Measurements from ENCODE around the gene TRAPPC13. TPM values are rescaled to one million over a fixed set of nuclear protein-coding genes. Genes with fewer than 3 reads are reported as not detected.

The TRAPPC13 gene
- total RNA-seq, 1 donor from 2014 or later, result 16.3 TPM

- Histone ChIP-seq H3K4me2 (ENCODE audit: low read length) (peak overlapping the region; percentile 89), H3K9ac (ENCODE audit: low read length) (peak overlapping the region; percentile 93), H4K20me1 (ENCODE audit: insufficient read depth, low read length) (peaks cover 20% of the 10 kb centered on the region), H3K9me3 (ENCODE audit: insufficient read depth, low read depth, low read length) (no peaks in the 10 kb centered on the region), H2AFZ (ENCODE audit: low read depth, low read length) (peak overlapping the region; percentile 68), H3K27ac (ENCODE audit: low read depth, low read length) (peak overlapping the region; percentile 89), H3K27me3 (ENCODE audit: insufficient read depth, low read length) (no peaks in the 10 kb centered on the region), H3K79me2 (ENCODE audit: insufficient read depth, low read length) (peaks cover 89% of the 10 kb centered on the region), H3K4me3 (ENCODE audit: insufficient read depth, low read depth, low read length) (peak overlapping the region; percentile 96), H3K36me3 (ENCODE audit: insufficient read depth, low read length) (no peaks in the 10 kb centered on the region), H3K4me1 (ENCODE audit: insufficient read depth, low read length) (peaks cover 6% of the 10 kb centered on the region)
- Mint-ChIP-seq H3K4me1 (ENCODE audit: low read depth, unreplicated experiment) (peaks cover 5% of the 10 kb centered on the region), H3K36me3 (ENCODE audit: low read depth, unreplicated experiment) (peaks cover 5% of the 10 kb centered on the region), H3K4me3 (ENCODE audit: unreplicated experiment) (peak overlapping the region; percentile 97), H3K27me3 (ENCODE audit: low read depth, unreplicated experiment) (no peaks in the 10 kb centered on the region), H3K27ac (ENCODE audit: unreplicated experiment) (no peak overlapping the region), H3K9me3 (ENCODE audit: unreplicated experiment) (no peaks in the 10 kb centered on the region)
- no peak for TF ChIP-seq CTCF (IDR thresholded peaks at IDR 0.05; ENCODE audit: insufficient read depth, low read depth, low read length)
- TF ChIP-seq EZH2 (IDR thresholded peaks at IDR 0.05; ENCODE audit: insufficient read depth, low read length), result no peak
- DNase-seq (ENCODE audit: low read depth), result no peak
- FAIRE-seq, result no peak
These were observed 1.3 kb upstream of the TRAPPC13 start for GRCh38 chr5:65623482-65623881.

- Histone ChIP-seq H3K27ac (ENCODE audit: low read depth, low read length) (peak within 1 kb of the TSS; percentile 89), H3K79me2 (ENCODE audit: insufficient read depth, low read length) (peaks cover 89% of the 10 kb centered on the region), H4K20me1 (ENCODE audit: insufficient read depth, low read length) (peaks cover 19% of the 10 kb centered on the region), H2AFZ (ENCODE audit: low read depth, low read length) (peak within 1 kb of the TSS; percentile 82), H3K9ac (ENCODE audit: low read length) (peak within 1 kb of the TSS; percentile 93), H3K4me2 (ENCODE audit: low read length) (peak within 1 kb of the TSS; percentile 89), H3K4me3 (ENCODE audit: insufficient read depth, low read depth, low read length) (peak within 1 kb of the TSS; percentile 96), H3K27me3 (ENCODE audit: insufficient read depth, low read length) (no peaks in the 10 kb centered on the region), H3K4me1 (ENCODE audit: insufficient read depth, low read length) (peaks cover 6% of the 10 kb centered on the region), H3K9me3 (ENCODE audit: insufficient read depth, low read depth, low read length) (no peaks in the 10 kb centered on the region), H3K36me3 (ENCODE audit: insufficient read depth, low read length) (no peaks in the 10 kb centered on the region)
- Mint-ChIP-seq H3K36me3 (ENCODE audit: low read depth, unreplicated experiment) (peaks cover 5% of the 10 kb centered on the region), H3K27ac (ENCODE audit: unreplicated experiment) (peak within 1 kb of the TSS; percentile 95), H3K9me3 (ENCODE audit: unreplicated experiment) (no peaks in the 10 kb centered on the region), H3K27me3 (ENCODE audit: low read depth, unreplicated experiment) (no peaks in the 10 kb centered on the region), H3K4me3 (ENCODE audit: unreplicated experiment) (peak within 1 kb of the TSS; percentile 97), H3K4me1 (ENCODE audit: low read depth, unreplicated experiment) (peaks cover 5% of the 10 kb centered on the region)
- DNase-seq (ENCODE audit: low read depth), result peak; percentile 84
- TF ChIP-seq CTCF (IDR thresholded peaks at IDR 0.05; ENCODE audit: insufficient read depth, low read depth, low read length), result no peak
- TF ChIP-seq EZH2 (IDR thresholded peaks at IDR 0.05; ENCODE audit: insufficient read depth, low read length), result no peak
- no peak for FAIRE-seq
These were observed 729 bp upstream of the TRAPPC13 start, which contains the start of gene TRIM23 for GRCh38 chr5:65624025-65624570. Gene TRIM23, minus strand, starts transcription at chr5:65624333. Its CDS starts 59 bp downstream, at chr5:65624274.

GRCh38 chr5:65625743-65626142 lies 916 bp downstream of the TRAPPC13 start:
- Histone ChIP-seq H3K27ac (ENCODE audit: low read depth, low read length) (peak overlapping the region; percentile 89), H3K36me3 (ENCODE audit: insufficient read depth, low read length) (peaks cover 9% of the 10 kb centered on the region), H3K9me3 (ENCODE audit: insufficient read depth, low read depth, low read length) (no peaks in the 10 kb centered on the region), H4K20me1 (ENCODE audit: insufficient read depth, low read length) (peaks cover 23% of the 10 kb centered on the region), H3K4me1 (ENCODE audit: insufficient read depth, low read length) (peaks cover 6% of the 10 kb centered on the region), H3K27me3 (ENCODE audit: insufficient read depth, low read length) (no peaks in the 10 kb centered on the region), H3K4me2 (ENCODE audit: low read length) (peak overlapping the region; percentile 89), H3K9ac (ENCODE audit: low read length) (peak overlapping the region; percentile 93), H3K79me2 (ENCODE audit: insufficient read depth, low read length) (peaks cover 90% of the 10 kb centered on the region), H2AFZ (ENCODE audit: low read depth, low read length) (peak overlapping the region; percentile 15), H3K4me3 (ENCODE audit: insufficient read depth, low read depth, low read length) (peak overlapping the region; percentile 96)
- peak overlapping the region; percentile 97 for H3K4me3 Mint-ChIP-seq (ENCODE audit: unreplicated experiment)
- peaks cover 5% of the 10 kb centered on the region for H3K36me3 Mint-ChIP-seq (ENCODE audit: low read depth, unreplicated experiment)
- TF ChIP-seq CTCF (IDR thresholded peaks at IDR 0.05; ENCODE audit: insufficient read depth, low read depth, low read length) (no peak), EZH2 (IDR thresholded peaks at IDR 0.05; ENCODE audit: insufficient read depth, low read length) (no peak)
- H3K4me1 Mint-ChIP-seq (ENCODE audit: low read depth, unreplicated experiment), result peaks cover 5% of the 10 kb centered on the region
- no peak for DNase-seq (ENCODE audit: low read depth)
- no peak overlapping the region for H3K27ac Mint-ChIP-seq (ENCODE audit: unreplicated experiment)
- H3K9me3 Mint-ChIP-seq (ENCODE audit: unreplicated experiment), result no peaks in the 10 kb centered on the region
- FAIRE-seq, result no peak
- no peaks in the 10 kb centered on the region for H3K27me3 Mint-ChIP-seq (ENCODE audit: low read depth, unreplicated experiment)

Measured in astrocyte (in vitro differentiated cells and primary cell).